ENCODE data around the gene COPS6.
A peak's percentile ranks its signal among the peaks of the same experiment; 100 is the strongest.

The COPS6 gene

GRCh38 chr7:100102950-100103840, 14.4 kb downstream of the COPS6 start:
- DNase-seq: no peak

GRCh38 chr7:100105534-100105933, 16.8 kb downstream of the COPS6 start:
- no peak for DNase-seq

GRCh38 chr7:100106633-100107032, 17.9 kb downstream of the COPS6 start:
- DNase-seq: no peak

- DNase-seq: no peak
Observed at GRCh38 chr7:100107125-100107737, 18.5 kb downstream of the COPS6 start.

- DNase-seq: no peak
Observed at GRCh38 chr7:100107890-100108289, 19.1 kb downstream of the COPS6 start.

GRCh38 chr7:100109521-100110163, 20.9 kb downstream of the COPS6 start:
- DNase-seq: no peak

GRCh38 chr7:100111156-100111555, 22.4 kb downstream of the COPS6 start:
- no peak for DNase-seq

- no peak for DNase-seq
Observed at GRCh38 chr7:100111914-100112313, 23.1 kb downstream of the COPS6 start.

GRCh38 chr7:100115026-100115425, 26.3 kb downstream of the COPS6 start:
- DNase-seq: no peak

- no peak for DNase-seq
Observed at GRCh38 chr7:100118388-100119071, 29.8 kb downstream of the COPS6 start.

- DNase-seq: peak; percentile 95
Observed at GRCh38 chr7:100119072-100119969, 30.6 kb downstream of the COPS6 start, which contains the start of the genes CNPY4 and TAF6. CNPY4 (plus strand) TSS chr7:100119634; CDS start chr7:100119745, 111 bp downstream. TAF6 (minus strand) TSS chr7:100119358; CDS start chr7:100114209, 5,149 bp downstream.

GRCh38 chr7:100119970-100120732, 31.4 kb downstream of the COPS6 start:
- peak; percentile 64 for DNase-seq

GRCh38 chr7:100120733-100121036, 31.9 kb downstream of the COPS6 start:
- DNase-seq: no peak

GRCh38 chr7:100122067-100122466, 33.3 kb downstream of the COPS6 start:
- DNase-seq: no peak

- no peak for DNase-seq
Observed at GRCh38 chr7:100122568-100122967, 33.8 kb downstream of the COPS6 start.

- DNase-seq: no peak
Observed at GRCh38 chr7:100124301-100125230, 35.8 kb downstream of the COPS6 start.

GRCh38 chr7:100126239-100126930, 37.6 kb downstream of the COPS6 start:
- DNase-seq: peak; percentile 72

GRCh38 chr7:100126931-100127865, 38.4 kb downstream of the COPS6 start, which contains the start of gene MBLAC1:
MBLAC1 (plus strand) TSS chr7:100126967; CDS start chr7:100127396, 429 bp downstream.
- DNase-seq: peak; percentile 90
